NOMO-1 treated with dmso at 0.1 percent for 144 hours (cell line): ENCODE data around the gene PXMP4.

Experiments
- DNase-seq: peaks from one replicate; lab custom pipeline; 2025; ENCODE audit not compliant: unreplicated experiment; lab: John Stamatoyannopoulos, UW

The PXMP4 gene

GRCh38 chr20:33670715-33671499 lies 49.2 kb downstream of the PXMP4 start:
- DNase-seq: no peak

GRCh38 chr20:33669873-33670640 lies 50.1 kb downstream of the PXMP4 start:
- no peak for DNase-seq

GRCh38 chr20:33669224-33669623 lies 50.9 kb downstream of the PXMP4 start:
- no peak for DNase-seq

- DNase-seq: no peak
Observed at GRCh38 chr20:33668466-33669155, 51.5 kb downstream of the PXMP4 start.

GRCh38 chr20:33667676-33668465 lies 52.2 kb downstream of the PXMP4 start:
- DNase-seq: peak; percentile 60

- no peak for DNase-seq
Observed at GRCh38 chr20:33667245-33667675, 52.9 kb downstream of the PXMP4 start.

- peak; percentile 99 for DNase-seq
Observed at GRCh38 chr20:33666293-33667244, 53.5 kb downstream of the PXMP4 start, which contains the start of gene ACTL10. ACTL10 (plus strand) TSS chr20:33666943; CDS start chr20:33667498, 555 bp downstream.

- no peak for DNase-seq
Observed at GRCh38 chr20:33664762-33665144, 55.4 kb downstream of the PXMP4 start.

- no peak for DNase-seq
Observed at GRCh38 chr20:33664085-33664761, 55.9 kb downstream of the PXMP4 start.

GRCh38 chr20:33663161-33664084 lies 56.7 kb downstream of the PXMP4 start:
- DNase-seq: peak; percentile 81

- DNase-seq: no peak
Observed at GRCh38 chr20:33662172-33662571, 57.9 kb downstream of the PXMP4 start, which contains the start of gene C20orf144. C20orf144 (plus strand) TSS chr20:33662327; CDS start chr20:33662346, 19 bp downstream.

- DNase-seq: no peak
Observed at GRCh38 chr20:33660685-33661058, 59.4 kb downstream of the PXMP4 start.

- DNase-seq: no peak
Observed at GRCh38 chr20:33660035-33660684, 60.0 kb downstream of the PXMP4 start.

GRCh38 chr20:33659341-33660034 lies 60.6 kb downstream of the PXMP4 start:
- DNase-seq: no peak

GRCh38 chr20:33658929-33659328 lies 61.2 kb downstream of the PXMP4 start:
- no peak for DNase-seq

GRCh38 chr20:33658510-33658909 lies 61.6 kb downstream of the PXMP4 start:
- DNase-seq: no peak

- DNase-seq: no peak
Observed at GRCh38 chr20:33657704-33658095, 62.4 kb downstream of the PXMP4 start.
